Stomach (tissue), 4 donors: ENCODE results near the gene SOCS1.

Experiments used
- POLR2A ChIP-seq, 4 donors: fragments of 450-650 bp; IDR thresholded peaks; one replicate each; pipeline ENCODE4 v1.6.1; 2016; ENCODE audit warnings: antibody characterized with exemption in 4 of 4, control low read depth in 2 of 4, mild to moderate bottlenecking in 1 of 4, moderate library complexity in 1 of 4
- POLR2AphosphoS5 ChIP-seq, 3 donors: sonication (generic); formaldehyde crosslinking; IDR thresholded peaks; one replicate each; pipeline ENCODE4 v1.6.1; 2016; ENCODE audit warnings: antibody characterized with exemption in 3 of 3
- TF ChIP-seq, protein P1 (sequence below), 7 experiments: fragments of 450-650 bp in 4 of 7; fragments of 200-600 bp in 3 of 7; sonication (generic) in 3 of 7; IDR thresholded peaks; one replicate each; pipeline ENCODE4 v1.5.1; 2016 to 2019; ENCODE audit warnings: antibody characterized with exemption in 7 of 7, control low read depth in 2 of 7, mild to moderate bottlenecking in 1 of 7

- TF ChIP-seq POLR2A (IDR thresholded peaks at IDR 0.05) (no peak), POLR2AphosphoS5 (IDR thresholded peaks at IDR 0.05) (no peak)
- TF ChIP-seq, protein P1, sequence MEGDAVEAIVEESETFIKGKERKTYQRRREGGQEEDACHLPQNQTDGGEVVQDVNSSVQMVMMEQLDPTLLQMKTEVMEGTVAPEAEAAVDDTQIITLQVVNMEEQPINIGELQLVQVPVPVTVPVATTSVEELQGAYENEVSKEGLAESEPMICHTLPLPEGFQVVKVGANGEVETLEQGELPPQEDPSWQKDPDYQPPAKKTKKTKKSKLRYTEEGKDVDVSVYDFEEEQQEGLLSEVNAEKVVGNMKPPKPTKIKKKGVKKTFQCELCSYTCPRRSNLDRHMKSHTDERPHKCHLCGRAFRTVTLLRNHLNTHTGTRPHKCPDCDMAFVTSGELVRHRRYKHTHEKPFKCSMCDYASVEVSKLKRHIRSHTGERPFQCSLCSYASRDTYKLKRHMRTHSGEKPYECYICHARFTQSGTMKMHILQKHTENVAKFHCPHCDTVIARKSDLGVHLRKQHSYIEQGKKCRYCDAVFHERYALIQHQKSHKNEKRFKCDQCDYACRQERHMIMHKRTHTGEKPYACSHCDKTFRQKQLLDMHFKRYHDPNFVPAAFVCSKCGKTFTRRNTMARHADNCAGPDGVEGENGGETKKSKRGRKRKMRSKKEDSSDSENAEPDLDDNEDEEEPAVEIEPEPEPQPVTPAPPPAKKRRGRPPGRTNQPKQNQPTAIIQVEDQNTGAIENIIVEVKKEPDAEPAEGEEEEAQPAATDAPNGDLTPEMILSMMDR (IDR thresholded peaks at IDR 0.05) = no peak
Observed at GRCh38 chr16:11240636-11241473, 15.1 kb downstream of the SOCS1 start.
